ENCODE measurements around the gene SLC28A1.

Gene SLC28A1

DNA sequence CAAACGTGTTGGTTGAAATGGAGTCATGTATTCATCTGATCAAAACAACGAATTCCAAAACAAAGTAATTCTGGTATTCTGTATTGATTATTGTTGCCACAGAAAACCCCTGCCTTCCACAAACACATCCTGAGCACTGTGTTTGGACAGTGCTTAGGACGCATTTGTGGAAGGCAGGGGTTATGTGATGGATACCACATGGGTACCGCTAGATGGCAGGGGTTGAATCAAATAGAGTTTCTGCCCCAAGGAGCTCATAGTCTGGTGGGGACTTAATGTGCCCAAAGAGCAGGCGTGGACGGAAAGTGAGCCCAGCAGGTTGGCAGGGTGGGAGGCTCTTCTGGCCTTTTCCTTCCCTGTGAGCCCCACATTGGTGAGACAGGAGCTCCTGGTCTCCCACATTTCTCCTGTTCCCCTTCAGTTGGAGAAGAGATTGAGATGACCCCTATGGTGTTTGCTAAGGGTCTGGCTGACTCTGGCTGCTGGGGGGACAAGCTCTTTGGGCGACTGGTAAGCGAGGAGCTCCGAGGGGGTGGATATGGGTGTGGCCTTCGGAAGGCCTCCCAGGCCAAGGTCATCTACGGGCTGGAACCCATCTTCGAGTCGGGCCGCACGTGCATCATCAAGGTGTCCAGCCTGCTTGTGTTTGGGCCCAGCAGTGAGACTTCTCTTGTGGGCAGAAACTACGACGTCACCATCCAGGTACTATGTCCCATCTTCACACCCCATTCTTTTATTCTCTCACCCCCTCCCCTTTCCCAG is 22.1 kb upstream of the SLC28A1 start:
- Histone ChIP-seq H3K36me3 (ENCODE audit: control insufficient read depth, insufficient read depth, low read length) (peaks cover 33% of the 10 kb centered on the region), H3K9me3 (ENCODE audit: control insufficient read depth, insufficient read depth, low read depth, low read length) (no peaks in the 10 kb centered on the region), H3K9ac (ENCODE audit: low read length) (no peak overlapping the region), H3K4me3 (ENCODE audit: low read depth, low read length) (no peak overlapping the region), H3K27ac (ENCODE audit: low read depth, low read length) (no peak overlapping the region), H3K27me3 (ENCODE audit: control insufficient read depth, insufficient read depth, low read length) (no peaks in the 10 kb centered on the region), H3K4me1 (ENCODE audit: control insufficient read depth, insufficient read depth, low read length) (no peaks in the 10 kb centered on the region)

DNA sequence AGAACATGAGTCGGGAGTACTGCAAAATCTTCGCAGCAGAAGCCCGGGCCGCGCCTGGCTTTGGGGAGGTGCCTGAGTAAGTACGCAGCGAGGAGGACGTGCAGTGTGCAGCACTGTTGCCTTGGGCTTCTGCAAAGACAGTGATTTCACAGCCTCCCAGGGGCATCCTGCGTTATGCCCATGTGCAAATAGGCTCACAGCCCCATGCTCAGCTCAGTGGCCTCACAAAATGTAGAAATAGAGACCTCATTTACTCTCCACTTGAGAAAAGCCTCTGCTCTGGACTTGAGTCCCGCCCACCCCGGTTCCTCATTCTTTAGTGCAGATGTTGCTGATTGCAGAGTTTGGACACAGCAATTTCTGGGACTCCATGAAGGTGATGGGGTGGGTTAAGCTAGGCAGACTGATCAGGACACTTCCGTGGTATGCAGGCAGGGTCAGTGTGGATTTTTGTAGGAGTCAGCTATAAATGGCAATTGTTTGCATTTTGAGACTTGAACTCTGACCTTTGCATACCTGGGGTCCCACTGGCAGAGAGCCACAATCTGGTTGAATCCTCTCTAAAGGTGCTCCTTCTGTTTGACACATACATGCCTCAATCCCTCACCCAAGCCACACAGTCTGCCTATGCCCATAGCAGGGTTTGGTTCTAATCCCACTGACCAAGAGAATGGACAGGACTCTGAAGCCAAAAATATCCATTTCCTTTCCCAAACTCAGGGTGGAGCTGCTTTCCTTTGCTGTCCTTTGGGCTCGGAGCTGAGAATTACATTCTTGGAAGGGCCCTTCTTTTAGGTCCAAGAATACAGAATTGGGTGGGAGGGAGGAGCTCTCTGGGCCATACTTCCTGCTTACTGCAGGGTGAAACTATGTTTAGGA is 20.7 kb upstream of the SLC28A1 start:
- Histone ChIP-seq H3K9me3 (ENCODE audit: control insufficient read depth, insufficient read depth, low read depth, low read length) (no peaks in the 10 kb centered on the region), H3K27ac (ENCODE audit: low read depth, low read length) (no peak overlapping the region), H3K4me1 (ENCODE audit: control insufficient read depth, insufficient read depth, low read length) (no peaks in the 10 kb centered on the region), H3K4me3 (ENCODE audit: low read depth, low read length) (no peak overlapping the region), H3K9ac (ENCODE audit: low read length) (no peak overlapping the region), H3K36me3 (ENCODE audit: control insufficient read depth, insufficient read depth, low read length) (peaks cover 24% of the 10 kb centered on the region), H3K27me3 (ENCODE audit: control insufficient read depth, insufficient read depth, low read length) (no peaks in the 10 kb centered on the region)

- Histone ChIP-seq H3K36me3 (ENCODE audit: control insufficient read depth, insufficient read depth, low read length) (peaks cover 20% of the 10 kb centered on the region), H3K9me3 (ENCODE audit: control insufficient read depth, insufficient read depth, low read depth, low read length) (no peaks in the 10 kb centered on the region), H3K27ac (ENCODE audit: low read depth, low read length) (no peak overlapping the region), H3K9ac (ENCODE audit: low read length) (no peak overlapping the region), H3K4me1 (ENCODE audit: control insufficient read depth, insufficient read depth, low read length) (no peaks in the 10 kb centered on the region), H3K4me3 (ENCODE audit: low read depth, low read length) (no peak overlapping the region), H3K27me3 (ENCODE audit: control insufficient read depth, insufficient read depth, low read length) (no peaks in the 10 kb centered on the region)
Observed at GRCh38 chr15:84864444-84864795, 20.0 kb upstream of the SLC28A1 start.

DNA sequence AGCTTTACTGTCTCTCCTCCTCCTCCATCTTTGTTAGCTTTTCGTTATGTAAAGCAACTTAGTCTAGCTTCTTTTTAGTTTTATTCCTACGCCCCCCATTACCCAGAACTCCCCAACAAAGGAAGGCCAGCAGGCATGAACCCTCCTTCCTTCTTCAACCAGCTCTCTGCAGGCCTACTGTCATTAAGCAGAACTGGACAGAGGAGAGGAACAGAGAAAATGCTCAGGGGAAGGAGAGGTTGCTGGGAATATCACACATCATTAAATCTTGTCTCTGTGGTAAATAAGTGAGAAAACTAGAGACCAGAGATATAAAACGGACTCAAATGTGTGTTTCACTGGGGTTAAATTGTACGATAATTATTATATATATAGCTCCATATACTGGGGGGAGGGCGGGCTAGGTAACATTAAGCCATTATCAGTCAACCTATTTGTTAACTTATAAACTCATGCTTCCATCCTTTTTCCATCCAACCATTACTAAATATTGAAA is 19.3 kb upstream of the SLC28A1 start:
- H3K9me3 ChIP-seq (ENCODE audit: control insufficient read depth, insufficient read depth, low read depth, low read length): no peaks in the 10 kb centered on the region
- H3K27ac ChIP-seq (ENCODE audit: low read depth, low read length): no peak overlapping the region
- H3K9ac ChIP-seq (ENCODE audit: low read length): no peak overlapping the region
- H3K4me1 ChIP-seq (ENCODE audit: control insufficient read depth, insufficient read depth, low read length): no peaks in the 10 kb centered on the region
- no peaks in the 10 kb centered on the region for H3K27me3 ChIP-seq (ENCODE audit: control insufficient read depth, insufficient read depth, low read length)
- peaks cover 14% of the 10 kb centered on the region for H3K36me3 ChIP-seq (ENCODE audit: control insufficient read depth, insufficient read depth, low read length)
- H3K4me3 ChIP-seq (ENCODE audit: low read depth, low read length): no peak overlapping the region

GRCh38 chr15:84868037-84868880 is 16.2 kb upstream of the SLC28A1 start:
- Histone ChIP-seq H3K9ac (ENCODE audit: low read length) (no peak overlapping the region), H3K27ac (ENCODE audit: low read depth, low read length) (no peak overlapping the region), H3K4me3 (ENCODE audit: low read depth, low read length) (no peak overlapping the region), H3K9me3 (ENCODE audit: control insufficient read depth, insufficient read depth, low read depth, low read length) (no peaks in the 10 kb centered on the region), H3K4me1 (ENCODE audit: control insufficient read depth, insufficient read depth, low read length) (no peaks in the 10 kb centered on the region), H3K27me3 (ENCODE audit: control insufficient read depth, insufficient read depth, low read length) (no peaks in the 10 kb centered on the region), H3K36me3 (ENCODE audit: control insufficient read depth, insufficient read depth, low read length) (peaks cover 13% of the 10 kb centered on the region)

GRCh38 chr15:84869510-84869909 is 15.0 kb upstream of the SLC28A1 start:
- Histone ChIP-seq H3K9me3 (ENCODE audit: control insufficient read depth, insufficient read depth, low read depth, low read length) (no peaks in the 10 kb centered on the region), H3K9ac (ENCODE audit: low read length) (no peak overlapping the region), H3K27me3 (ENCODE audit: control insufficient read depth, insufficient read depth, low read length) (no peaks in the 10 kb centered on the region), H3K4me1 (ENCODE audit: control insufficient read depth, insufficient read depth, low read length) (no peaks in the 10 kb centered on the region), H3K4me3 (ENCODE audit: low read depth, low read length) (no peak overlapping the region), H3K27ac (ENCODE audit: low read depth, low read length) (no peak overlapping the region), H3K36me3 (ENCODE audit: control insufficient read depth, insufficient read depth, low read length) (peaks cover 5% of the 10 kb centered on the region; the same call in 1 of the 2 replicates)

DNA sequence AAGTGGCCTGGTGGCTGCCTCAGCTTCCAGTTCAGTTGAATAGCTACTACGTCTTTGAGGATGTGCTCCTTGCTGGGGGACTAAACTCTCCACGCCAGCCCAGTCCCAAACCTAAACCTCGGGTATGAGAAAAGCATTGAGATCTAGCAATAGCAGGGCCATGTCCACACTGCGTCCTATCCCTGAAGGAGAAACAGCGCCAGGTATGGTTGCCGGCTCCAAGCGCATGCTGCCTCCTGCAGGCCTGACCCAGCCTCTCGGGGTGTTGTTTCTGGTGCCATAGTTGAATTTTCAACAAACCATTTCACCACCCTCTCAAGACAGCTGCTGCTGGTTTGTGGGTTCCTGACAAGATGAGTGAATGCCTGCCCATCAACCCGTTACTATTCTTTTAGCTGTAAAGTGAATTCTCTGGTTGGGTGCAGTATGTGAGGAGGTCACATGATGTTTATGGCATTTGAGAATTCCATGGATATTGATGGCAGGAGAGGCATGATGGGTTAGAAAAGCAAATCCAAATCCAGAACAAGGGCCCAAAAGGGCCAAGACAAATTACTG is 13.0 kb upstream of the SLC28A1 start:
- no peak overlapping the region for H3K9ac ChIP-seq (ENCODE audit: low read length)
- H3K27me3 ChIP-seq (ENCODE audit: control insufficient read depth, insufficient read depth, low read length): no peaks in the 10 kb centered on the region
- 0 out of 2 replicates have a peak, but pooled peaks cover 5% of the 10 kb centered on the region for H3K36me3 ChIP-seq (ENCODE audit: control insufficient read depth, insufficient read depth, low read length)
- no peak overlapping the region for H3K27ac ChIP-seq (ENCODE audit: low read depth, low read length)
- H3K9me3 ChIP-seq (ENCODE audit: control insufficient read depth, insufficient read depth, low read depth, low read length): no peaks in the 10 kb centered on the region
- no peaks in the 10 kb centered on the region for H3K4me1 ChIP-seq (ENCODE audit: control insufficient read depth, insufficient read depth, low read length)
- H3K4me3 ChIP-seq (ENCODE audit: low read depth, low read length): no peak overlapping the region

- Histone ChIP-seq H3K4me1 (ENCODE audit: control insufficient read depth, insufficient read depth, low read length) (no peaks in the 10 kb centered on the region), H3K9me3 (ENCODE audit: control insufficient read depth, insufficient read depth, low read depth, low read length) (no peaks in the 10 kb centered on the region), H3K27ac (ENCODE audit: low read depth, low read length) (no peak overlapping the region)
Observed at GRCh38 chr15:84872009-84872910, 12.2 kb upstream of the SLC28A1 start.

DNA sequence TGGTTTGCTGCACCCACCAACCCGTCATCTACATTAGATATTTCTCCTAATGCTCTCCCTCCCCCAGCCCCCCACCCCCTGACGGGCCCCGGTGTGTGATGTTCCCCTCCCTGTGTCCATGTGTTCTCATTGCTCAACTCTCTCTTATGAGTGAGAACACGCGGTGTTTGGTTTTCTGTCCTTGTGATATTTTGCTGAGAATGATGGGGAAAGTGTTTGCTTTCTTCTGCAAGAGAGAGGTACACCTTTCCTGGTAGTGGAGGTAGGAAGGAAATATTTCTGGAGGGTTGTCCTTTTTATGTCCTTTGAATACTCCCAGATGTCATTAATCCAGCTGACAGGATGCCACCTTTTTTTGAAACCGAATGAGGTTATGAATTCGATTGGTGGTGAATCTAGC is 10.5 kb upstream of the SLC28A1 start:
- Histone ChIP-seq H3K9ac (ENCODE audit: low read length) (no peak overlapping the region), H3K4me1 (ENCODE audit: control insufficient read depth, insufficient read depth, low read length) (peaks cover 5% of the 10 kb centered on the region; the same call in 1 of the 2 replicates), H3K36me3 (ENCODE audit: control insufficient read depth, insufficient read depth, low read length) (no peaks in the 10 kb centered on the region), H3K27ac (ENCODE audit: low read depth, low read length) (no peak overlapping the region), H3K27me3 (ENCODE audit: control insufficient read depth, insufficient read depth, low read length) (no peaks in the 10 kb centered on the region), H3K4me3 (ENCODE audit: low read depth, low read length) (no peak overlapping the region), H3K9me3 (ENCODE audit: control insufficient read depth, insufficient read depth, low read depth, low read length) (no peaks in the 10 kb centered on the region)

More at GRCh38 chr15:84872009-84872910, 12.2 kb upstream of the SLC28A1 start:
- Histone ChIP-seq H3K36me3 (ENCODE audit: control insufficient read depth, insufficient read depth, low read length) (0 out of 2 replicates have a peak, but pooled peaks cover under 1% of the 10 kb centered on the region), H3K9ac (ENCODE audit: low read length) (no peak overlapping the region), H3K4me3 (ENCODE audit: low read depth, low read length) (no peak overlapping the region), H3K27me3 (ENCODE audit: control insufficient read depth, insufficient read depth, low read length) (no peaks in the 10 kb centered on the region)
